T-helper 17 cell (primary cell): ENCODE data around the gene PHLDB2. TPM values are rescaled to one million over a fixed set of nuclear protein-coding genes. Genes with fewer than 3 reads are reported as not detected.

Source experiments
- ATAC-seq: fragments of 150-1000 bp; cut with Tn5 transposase; 2 replicates; pipeline ENCODE4 v1.10.0; 2021; ENCODE audit warnings: mild to moderate bottlenecking, moderate library complexity
- DNase-seq, 3 donors: peaks; one replicate each; pipeline versions ENCODE4 v3.0.0 to v3.0.0-alpha.2; 2020 to 2021
- H3K9me3 ChIP-seq: one replicate; pipeline ENCODE4 v1.7.0; 2013; ENCODE audit warnings: low read length, mild to moderate bottlenecking; ENCODE audit not compliant: control insufficient read depth, poor library complexity, severe bottlenecking
- H3K27ac Mint-ChIP-seq: one replicate; pipeline ENCODE4 v1.8.0; 2022; ENCODE audit warnings: mild to moderate bottlenecking, moderate library complexity, mixed read lengths
- H3K27me3 Mint-ChIP-seq: one replicate; pipeline ENCODE4 v1.8.0; 2022; ENCODE audit warnings: mixed read lengths
- H3K36me3 Mint-ChIP-seq: one replicate; pipeline ENCODE4 v1.8.0; 2022; ENCODE audit warnings: low read depth, mixed read lengths
- H3K4me1 Mint-ChIP-seq: one replicate; pipeline ENCODE4 v1.8.0; 2022; ENCODE audit warnings: mild to moderate bottlenecking, mixed read lengths
- H3K4me3 Mint-ChIP-seq: one replicate; pipeline ENCODE4 v1.8.0; 2022; ENCODE audit warnings: mild to moderate bottlenecking, moderate library complexity, mixed read lengths
- total RNA-seq, 4 donors: library from RNA in 2 of 4; stranded (reverse) in 2 of 4; gene quantifications; one replicate each; pipeline ENCODE4 v1.2.3 and lab custom pipeline; 2022 to 2026

Gene PHLDB2
- total RNA-seq, 2 donors from 2014 or later: 24.4 to 28.0 TPM

DNA sequence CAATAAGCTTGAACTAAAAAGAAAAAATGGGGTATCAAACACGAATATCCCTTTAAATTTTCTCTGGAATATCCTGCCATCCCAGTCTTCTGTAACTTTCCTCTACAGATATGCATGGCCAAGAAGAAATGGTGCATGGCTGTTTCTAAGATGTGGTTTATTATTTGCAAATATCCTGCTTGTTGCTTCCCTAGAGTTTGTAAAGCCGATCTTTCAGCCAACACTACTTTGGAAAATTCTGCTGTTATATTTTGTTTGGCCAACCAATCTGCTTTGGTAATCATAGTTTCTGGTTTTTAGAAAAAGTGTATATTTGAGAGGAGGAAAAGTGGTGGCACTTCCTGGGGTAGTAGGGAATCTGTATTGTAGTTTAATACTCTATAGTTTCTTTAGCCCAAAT lies 13.9 kb downstream of the PHLDB2 start:
- peaks cover 8% of the 10 kb centered on the region for H3K4me1 Mint-ChIP-seq
- H3K9me3 ChIP-seq: no peaks in the 10 kb centered on the region
- no peak for ATAC-seq
- H3K27me3 Mint-ChIP-seq: no peaks in the 10 kb centered on the region
- no peak overlapping the region for H3K27ac Mint-ChIP-seq
- no peak for DNase-seq
- peaks cover 7% of the 10 kb centered on the region for H3K36me3 Mint-ChIP-seq
- no peak overlapping the region for H3K4me3 Mint-ChIP-seq

- peaks cover 7% of the 10 kb centered on the region for H3K36me3 Mint-ChIP-seq
- peaks cover 8% of the 10 kb centered on the region for H3K4me1 Mint-ChIP-seq
- H3K4me3 Mint-ChIP-seq: no peak overlapping the region
- ATAC-seq: no peak
- H3K27me3 Mint-ChIP-seq: no peaks in the 10 kb centered on the region
- H3K9me3 ChIP-seq: no peaks in the 10 kb centered on the region
- no peak for DNase-seq
- no peak overlapping the region for H3K27ac Mint-ChIP-seq
Measured at GRCh38 chr3:111874177-111874820, 15.2 kb downstream of the PHLDB2 start.

DNA sequence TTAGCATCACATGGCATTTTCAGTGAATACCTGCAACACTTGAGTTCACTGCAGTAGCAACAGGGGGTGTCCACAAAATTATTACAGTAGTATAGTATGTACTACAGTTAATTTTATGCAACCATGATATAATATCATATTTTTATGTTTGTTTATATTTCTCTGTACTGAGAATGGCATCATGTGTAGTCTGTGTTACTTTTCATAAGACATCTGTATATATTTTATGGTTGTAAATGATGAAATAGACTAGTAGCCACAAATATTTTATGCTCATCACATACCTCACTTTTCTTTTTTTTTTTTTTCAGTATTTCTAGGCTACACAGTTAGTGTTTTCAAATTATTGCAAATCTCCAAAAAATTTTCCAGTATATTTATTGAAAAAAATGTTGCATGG lies 22.4 kb downstream of the PHLDB2 start:
- peaks cover 7% of the 10 kb centered on the region for H3K4me1 Mint-ChIP-seq
- no peaks in the 10 kb centered on the region for H3K27me3 Mint-ChIP-seq
- ATAC-seq (no peak), DNase-seq (no peak)
- H3K27ac Mint-ChIP-seq: no peak overlapping the region
- H3K9me3 ChIP-seq: no peaks in the 10 kb centered on the region
- peaks cover 4% of the 10 kb centered on the region for H3K36me3 Mint-ChIP-seq
- H3K4me3 Mint-ChIP-seq: no peak overlapping the region

DNA sequence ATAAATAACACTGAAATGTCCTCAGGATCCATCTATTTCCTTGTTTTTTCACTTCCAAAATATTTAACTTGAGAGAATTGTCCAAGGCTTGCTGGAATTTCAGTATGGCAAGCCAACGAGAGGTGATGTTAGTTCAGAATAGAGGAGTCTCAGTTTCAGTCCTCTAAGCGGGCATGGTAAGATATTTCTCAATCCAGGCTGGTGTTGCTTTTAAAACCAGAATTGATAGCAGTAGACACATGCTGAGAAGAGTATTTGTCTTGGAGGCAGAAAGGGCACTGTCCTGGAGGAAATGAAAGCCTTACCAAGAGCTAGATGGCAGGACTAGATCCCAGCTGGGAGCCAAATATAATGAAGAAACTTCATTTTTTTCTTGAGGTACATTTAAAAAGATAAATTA lies 23.1 kb downstream of the PHLDB2 start:
- Mint-ChIP-seq H3K27ac (no peak overlapping the region), H3K27me3 (no peaks in the 10 kb centered on the region), H3K4me1 (peaks cover 7% of the 10 kb centered on the region), H3K36me3 (peaks cover 4% of the 10 kb centered on the region), H3K4me3 (no peak overlapping the region)
- ATAC-seq (no peak), DNase-seq (no peak)
- no peaks in the 10 kb centered on the region for H3K9me3 ChIP-seq

DNA sequence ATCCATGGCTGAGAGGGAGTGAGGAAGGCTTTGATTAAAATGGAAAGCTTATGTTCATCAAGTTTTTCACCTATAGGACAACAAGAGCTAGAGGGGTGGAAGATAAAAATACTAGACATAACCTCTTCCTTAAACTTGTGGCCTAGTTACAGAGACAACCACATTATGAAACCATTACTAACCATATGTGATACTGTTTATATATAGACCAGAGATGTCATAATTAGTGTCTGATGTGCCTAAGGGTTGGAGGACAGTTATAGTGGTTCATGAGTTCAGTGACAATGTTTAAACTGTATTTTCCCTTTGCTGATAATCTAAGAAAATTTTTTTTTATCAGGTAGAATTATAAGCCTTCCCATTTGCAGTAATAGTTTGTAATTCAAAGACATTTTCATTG lies 23.7 kb downstream of the PHLDB2 start:
- H3K27me3 Mint-ChIP-seq: no peaks in the 10 kb centered on the region
- no peak overlapping the region for H3K4me3 Mint-ChIP-seq
- no peak overlapping the region for H3K27ac Mint-ChIP-seq
- H3K4me1 Mint-ChIP-seq: peaks cover 7% of the 10 kb centered on the region
- no peaks in the 10 kb centered on the region for H3K9me3 ChIP-seq
- no peak for DNase-seq
- peaks cover 4% of the 10 kb centered on the region for H3K36me3 Mint-ChIP-seq
- peak; percentile 36 for ATAC-seq

DNA sequence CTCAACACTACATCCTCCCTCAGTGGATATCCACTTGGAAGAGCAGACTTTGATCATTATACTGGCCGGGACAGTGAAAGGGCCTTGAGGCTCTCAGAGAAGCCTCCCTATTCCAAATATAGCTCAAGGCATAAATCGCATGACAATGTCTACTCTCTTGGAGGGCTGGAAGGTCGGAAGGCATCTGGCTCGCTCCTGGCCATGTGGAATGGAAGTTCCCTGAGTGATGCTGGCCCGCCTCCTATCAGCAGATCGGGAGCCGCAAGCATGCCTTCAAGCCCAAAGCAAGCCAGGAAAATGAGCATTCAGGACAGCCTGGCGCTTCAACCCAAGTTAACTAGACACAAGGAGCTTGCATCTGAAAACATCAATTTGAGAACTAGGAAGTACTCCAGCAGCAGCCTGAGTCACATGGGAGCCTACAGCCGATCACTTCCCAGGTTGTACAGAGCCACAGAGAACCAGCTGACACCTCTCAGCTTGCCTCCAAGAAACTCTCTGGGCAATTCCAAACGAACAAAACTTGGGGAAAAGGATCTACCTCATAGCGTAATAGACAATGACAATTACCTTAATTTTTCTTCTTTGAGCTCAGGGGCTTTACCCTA lies 25.4 kb downstream of the PHLDB2 start:
- Mint-ChIP-seq H3K4me3 (no peak overlapping the region), H3K4me1 (peaks cover 7% of the 10 kb centered on the region), H3K27me3 (no peaks in the 10 kb centered on the region), H3K36me3 (peaks cover 4% of the 10 kb centered on the region), H3K27ac (no peak overlapping the region)
- H3K9me3 ChIP-seq: no peaks in the 10 kb centered on the region
- ATAC-seq (no peak), DNase-seq (no peak)

DNA sequence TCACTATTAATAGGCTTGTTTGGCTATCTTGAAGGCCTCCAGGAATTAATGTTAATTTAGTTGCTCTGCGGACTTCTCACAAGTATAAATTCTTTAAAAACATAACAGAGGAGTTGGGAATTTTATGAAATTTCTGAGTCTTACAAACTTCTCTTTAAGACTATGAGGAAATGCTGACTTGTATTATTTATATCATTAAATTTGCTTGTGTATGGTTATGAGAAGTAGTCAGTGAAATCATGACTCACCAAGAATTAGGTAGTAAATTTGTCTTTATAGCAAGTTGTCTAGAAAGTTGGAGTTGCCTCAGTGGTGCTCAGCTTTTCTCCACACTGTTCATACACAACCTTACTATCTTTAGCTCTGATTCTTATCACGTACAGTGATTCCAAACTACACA lies 26.5 kb downstream of the PHLDB2 start:
- Mint-ChIP-seq H3K36me3 (peaks cover 4% of the 10 kb centered on the region), H3K27ac (no peak overlapping the region), H3K4me1 (peaks cover 7% of the 10 kb centered on the region), H3K4me3 (no peak overlapping the region), H3K27me3 (no peaks in the 10 kb centered on the region)
- ATAC-seq: no peak
- DNase-seq: no peak
- H3K9me3 ChIP-seq: no peaks in the 10 kb centered on the region

- no peaks in the 10 kb centered on the region for H3K9me3 ChIP-seq
- no peak overlapping the region for H3K4me3 Mint-ChIP-seq
- DNase-seq: no peak
- H3K36me3 Mint-ChIP-seq: peaks cover 3% of the 10 kb centered on the region
- H3K4me1 Mint-ChIP-seq: no peaks in the 10 kb centered on the region
- no peaks in the 10 kb centered on the region for H3K27me3 Mint-ChIP-seq
- no peak for ATAC-seq
- no peak overlapping the region for H3K27ac Mint-ChIP-seq
Measured at GRCh38 chr3:111890051-111890580, 31.1 kb downstream of the PHLDB2 start.

GRCh38 chr3:111892070-111892469 lies 33.0 kb downstream of the PHLDB2 start:
- DNase-seq (no peak), ATAC-seq (no peak)
- Mint-ChIP-seq H3K36me3 (peaks cover 2% of the 10 kb centered on the region), H3K4me3 (no peak overlapping the region), H3K27me3 (no peaks in the 10 kb centered on the region), H3K4me1 (no peaks in the 10 kb centered on the region), H3K27ac (no peak overlapping the region)
- no peaks in the 10 kb centered on the region for H3K9me3 ChIP-seq

GRCh38 chr3:111895071-111895470 lies 36.0 kb downstream of the PHLDB2 start:
- DNase-seq: no peak
- no peaks in the 10 kb centered on the region for H3K27me3 Mint-ChIP-seq
- H3K4me1 Mint-ChIP-seq: no peaks in the 10 kb centered on the region
- H3K36me3 Mint-ChIP-seq: peaks cover 2% of the 10 kb centered on the region
- no peaks in the 10 kb centered on the region for H3K9me3 ChIP-seq
- H3K27ac Mint-ChIP-seq: no peak overlapping the region
- no peak for ATAC-seq
- no peak overlapping the region for H3K4me3 Mint-ChIP-seq

- Mint-ChIP-seq H3K36me3 (no peaks in the 10 kb centered on the region), H3K27me3 (no peaks in the 10 kb centered on the region), H3K4me1 (peaks cover 3% of the 10 kb centered on the region), H3K27ac (no peak overlapping the region), H3K4me3 (no peak overlapping the region)
- ATAC-seq: no peak
- no peak for DNase-seq
- H3K9me3 ChIP-seq: no peaks in the 10 kb centered on the region
Measured at GRCh38 chr3:111899966-111900365, 40.9 kb downstream of the PHLDB2 start.

GRCh38 chr3:111901637-111902036 lies 42.6 kb downstream of the PHLDB2 start:
- no peaks in the 10 kb centered on the region for H3K9me3 ChIP-seq
- Mint-ChIP-seq H3K36me3 (no peaks in the 10 kb centered on the region), H3K27ac (no peak overlapping the region), H3K4me1 (peaks cover 3% of the 10 kb centered on the region), H3K4me3 (no peak overlapping the region), H3K27me3 (no peaks in the 10 kb centered on the region)
- no peak for ATAC-seq
- no peak for DNase-seq

GRCh38 chr3:111902534-111902933 lies 43.5 kb downstream of the PHLDB2 start:
- no peaks in the 10 kb centered on the region for H3K36me3 Mint-ChIP-seq
- H3K27ac Mint-ChIP-seq: no peak overlapping the region
- H3K9me3 ChIP-seq: no peaks in the 10 kb centered on the region
- ATAC-seq (no peak), DNase-seq (no peak)
- peaks cover 3% of the 10 kb centered on the region for H3K4me1 Mint-ChIP-seq
- no peaks in the 10 kb centered on the region for H3K27me3 Mint-ChIP-seq
- H3K4me3 Mint-ChIP-seq: no peak overlapping the region

DNA sequence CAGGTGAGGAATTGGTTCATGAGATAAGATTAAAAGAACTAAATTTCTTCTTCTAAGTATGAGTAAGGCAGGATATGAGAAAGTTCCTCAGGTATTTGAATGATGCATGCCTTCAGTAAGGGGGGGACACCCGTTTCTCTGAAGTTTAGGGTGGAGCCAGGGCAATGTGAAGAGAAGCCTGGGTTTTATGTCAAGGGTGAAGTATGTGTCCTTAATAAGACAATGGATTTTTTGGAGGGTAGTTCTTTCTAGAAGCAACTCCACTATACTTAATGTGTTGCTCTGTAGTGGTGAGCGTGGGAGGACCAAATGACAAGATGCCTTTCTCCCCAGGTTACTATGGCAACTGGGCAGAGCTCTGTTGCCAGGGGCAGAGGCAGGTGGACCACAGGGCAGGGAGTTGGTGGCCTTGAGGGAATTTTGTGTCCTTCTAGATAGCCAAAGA lies 44.0 kb downstream of the PHLDB2 start:
- ATAC-seq (no peak), DNase-seq (no peak)
- H3K9me3 ChIP-seq: no peaks in the 10 kb centered on the region
- Mint-ChIP-seq H3K27me3 (no peaks in the 10 kb centered on the region), H3K4me1 (peaks cover 3% of the 10 kb centered on the region), H3K36me3 (no peaks in the 10 kb centered on the region), H3K27ac (no peak overlapping the region), H3K4me3 (no peak overlapping the region)
